IPS-11a (cell line): Measurements from ENCODE around the gene C9.
"Not testable (repeated sequence)": the region's sequence is repeated elsewhere in the genome, so short reads cannot be mapped to it uniquely, and the experiment has no call there.

Experiments
- H3K4me3 ChIP-seq: one replicate; pipeline ENCODE4 v1.5.1; 2013; ENCODE audit warnings: low read depth, low read length, control low read depth

C9 gene

DNA sequence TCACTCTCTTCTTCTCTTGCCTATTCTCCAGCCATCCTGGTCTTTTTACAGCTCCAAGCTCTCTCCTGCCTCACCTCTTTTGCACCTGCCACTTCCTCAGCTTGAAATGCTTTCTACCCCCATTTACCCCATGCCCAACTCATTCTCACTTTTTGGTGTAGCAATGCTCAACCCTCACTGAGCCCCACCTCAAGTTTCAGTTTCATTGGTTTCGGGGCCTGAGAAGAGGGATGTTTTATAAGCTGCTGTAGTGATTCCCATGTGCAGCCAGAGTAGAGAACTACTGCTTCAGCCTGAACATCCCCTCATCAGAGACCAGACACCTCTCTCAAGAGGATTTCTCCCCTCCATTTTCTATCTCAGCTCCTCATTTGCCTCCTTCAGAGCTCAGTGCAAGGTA, 99.8 kb downstream of the C9 start:
- no peak overlapping the region for H3K4me3 ChIP-seq

DNA sequence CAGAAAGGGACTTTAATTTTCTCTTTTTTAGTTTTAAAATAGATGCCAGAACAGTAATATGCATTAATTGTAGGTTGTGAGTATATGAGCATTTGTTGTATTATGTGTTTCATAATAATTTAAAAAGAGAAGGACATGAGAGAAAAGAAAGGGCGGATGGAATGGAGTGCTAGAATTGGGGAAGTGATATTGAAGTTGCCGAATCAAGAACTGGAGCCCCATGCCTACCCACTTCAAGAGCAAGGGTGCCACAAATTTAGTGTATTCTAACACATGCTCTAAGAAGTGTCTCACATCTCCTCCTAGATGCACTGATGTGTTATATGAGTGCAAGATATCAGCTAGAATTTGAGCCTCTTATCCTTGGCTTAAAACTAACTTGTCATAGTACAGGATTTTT, 101.3 kb downstream of the C9 start:
- H3K4me3 ChIP-seq, result no peak overlapping the region

DNA sequence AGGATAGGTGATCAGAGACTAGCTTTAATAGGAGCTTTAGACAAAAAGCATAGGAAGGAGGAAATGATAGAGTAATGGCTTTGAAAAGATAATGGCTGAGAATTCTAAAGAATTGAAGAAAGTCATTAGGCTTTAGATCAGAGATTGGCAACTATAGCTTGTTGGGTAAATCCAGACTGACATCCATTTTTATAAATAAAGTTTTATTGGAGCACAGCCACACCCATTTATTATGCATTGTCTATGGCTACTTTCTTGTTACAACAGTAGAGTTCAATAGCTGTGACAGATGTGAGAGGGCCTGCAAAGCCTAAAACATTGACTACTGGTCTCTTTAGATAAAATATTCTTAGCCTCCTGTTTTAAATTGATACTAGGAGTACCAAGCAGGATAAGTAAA, 104.2 kb downstream of the C9 start:
- H3K4me3 ChIP-seq, result no peak overlapping the region

DNA sequence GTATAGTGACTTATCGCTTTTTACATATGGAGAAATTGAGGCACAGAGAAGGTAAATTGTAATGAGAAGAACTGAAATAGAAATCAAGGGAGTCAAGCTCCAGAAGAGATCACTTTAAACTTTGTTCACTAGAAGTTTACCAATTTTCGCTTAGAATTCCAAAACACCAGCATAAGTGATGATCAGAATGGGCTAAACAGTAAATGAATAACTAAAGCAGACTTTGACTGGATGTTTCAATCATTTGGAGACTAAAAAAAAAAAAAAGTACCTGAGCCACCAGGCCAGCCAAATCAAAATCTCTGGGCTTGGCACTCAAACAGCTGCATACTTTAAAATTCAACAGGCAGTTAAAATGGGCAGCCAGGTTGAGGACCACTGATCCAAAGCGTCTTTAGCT, 106.7 kb downstream of the C9 start:
- H3K4me3 ChIP-seq, result no peak overlapping the region

DNA sequence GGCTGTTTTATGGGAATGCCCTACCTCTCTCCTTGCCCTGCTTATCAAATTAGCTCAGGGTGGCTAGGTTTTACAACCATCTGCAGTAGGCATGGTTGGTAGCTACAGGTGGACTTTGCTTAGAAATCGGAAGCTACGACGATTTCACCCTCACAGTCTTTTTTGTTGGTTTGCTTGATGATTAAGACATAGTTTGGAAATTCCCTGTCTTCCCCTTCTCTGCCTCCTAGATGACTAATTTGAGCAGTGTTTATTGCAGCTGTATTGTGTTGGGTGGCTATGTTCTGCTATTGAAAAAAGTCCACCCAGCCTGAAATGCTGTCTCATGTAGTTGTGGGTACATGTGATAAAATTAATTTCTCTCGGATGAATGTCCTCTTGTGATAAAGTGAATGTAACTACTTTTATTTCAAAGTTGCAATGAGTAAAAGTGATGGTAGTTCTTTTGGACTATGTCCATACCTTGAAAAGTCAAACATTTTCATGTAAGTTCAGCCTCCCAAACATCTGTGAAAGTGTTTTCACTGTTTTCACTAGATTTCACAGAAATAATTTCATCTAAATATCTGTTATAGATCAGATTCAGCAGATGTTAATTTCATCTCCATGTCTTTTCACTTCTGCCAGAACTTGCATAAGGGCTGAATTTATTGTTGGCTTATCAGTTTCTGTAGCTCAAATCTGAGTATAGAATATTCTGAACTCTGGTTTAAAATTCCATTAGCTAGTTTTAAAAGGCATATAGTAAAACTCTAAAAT, 107.6 kb downstream of the C9 start:
- no peak overlapping the region for H3K4me3 ChIP-seq

DNA sequence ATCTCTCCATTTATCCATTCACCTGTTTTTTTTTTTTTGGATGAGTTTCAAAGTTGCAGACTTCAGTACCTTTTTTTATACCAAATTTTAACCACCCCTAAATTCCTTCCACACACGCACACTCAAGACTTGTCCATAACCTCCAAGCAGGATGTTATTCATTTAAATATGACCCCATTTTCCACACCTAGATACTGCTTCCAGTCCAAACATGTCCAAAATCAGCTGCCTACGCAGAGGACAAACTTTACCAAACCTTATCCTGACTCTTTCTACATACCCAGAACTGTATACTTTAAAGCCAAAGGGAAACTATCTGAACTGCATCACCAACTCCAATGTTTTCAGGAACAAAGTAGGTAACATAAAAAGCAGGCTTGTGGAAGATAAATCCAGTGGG, 108.9 kb downstream of the C9 start:
- H3K4me3 ChIP-seq, result no peak overlapping the region

DNA sequence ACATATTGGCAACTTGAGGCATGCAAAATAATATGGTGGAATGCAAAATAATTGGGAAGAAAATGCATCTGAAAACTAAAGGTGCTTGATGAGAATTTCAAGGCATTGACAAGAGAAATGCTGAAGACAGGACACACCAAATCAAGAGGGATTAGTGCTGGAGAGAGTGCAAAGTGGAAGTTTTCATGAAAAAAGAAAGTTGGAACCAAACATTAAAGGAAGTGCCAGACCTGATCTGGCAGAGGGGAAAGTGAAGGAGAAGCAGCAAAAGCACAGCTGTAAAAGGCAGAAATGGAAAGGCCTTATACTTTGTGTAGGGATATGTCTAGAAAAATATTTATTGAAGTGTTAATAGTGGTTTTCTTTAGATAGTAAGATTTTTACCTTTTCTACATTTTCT, 109.6 kb downstream of the C9 start:
- H3K4me3 ChIP-seq, result no peak overlapping the region

DNA sequence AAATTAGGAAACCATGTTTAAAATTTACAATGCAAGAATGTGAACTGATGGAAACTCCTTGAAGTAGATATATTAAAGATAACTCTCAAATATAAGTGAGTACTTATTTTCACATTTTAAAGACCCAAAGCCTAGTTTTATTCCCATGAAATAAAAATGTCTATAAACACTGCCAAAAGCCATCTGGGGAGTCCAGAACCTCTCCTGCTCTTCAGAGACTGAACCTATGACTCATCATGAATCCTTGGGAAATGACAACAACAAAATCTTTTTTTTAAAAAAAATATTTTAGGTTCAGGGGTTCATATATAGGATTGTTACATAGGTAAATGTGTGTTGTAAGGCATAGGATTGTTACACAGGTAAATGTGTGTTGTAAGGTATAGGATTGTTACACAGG, 111.1 kb downstream of the C9 start:
- no peak overlapping the region for H3K4me3 ChIP-seq

DNA sequence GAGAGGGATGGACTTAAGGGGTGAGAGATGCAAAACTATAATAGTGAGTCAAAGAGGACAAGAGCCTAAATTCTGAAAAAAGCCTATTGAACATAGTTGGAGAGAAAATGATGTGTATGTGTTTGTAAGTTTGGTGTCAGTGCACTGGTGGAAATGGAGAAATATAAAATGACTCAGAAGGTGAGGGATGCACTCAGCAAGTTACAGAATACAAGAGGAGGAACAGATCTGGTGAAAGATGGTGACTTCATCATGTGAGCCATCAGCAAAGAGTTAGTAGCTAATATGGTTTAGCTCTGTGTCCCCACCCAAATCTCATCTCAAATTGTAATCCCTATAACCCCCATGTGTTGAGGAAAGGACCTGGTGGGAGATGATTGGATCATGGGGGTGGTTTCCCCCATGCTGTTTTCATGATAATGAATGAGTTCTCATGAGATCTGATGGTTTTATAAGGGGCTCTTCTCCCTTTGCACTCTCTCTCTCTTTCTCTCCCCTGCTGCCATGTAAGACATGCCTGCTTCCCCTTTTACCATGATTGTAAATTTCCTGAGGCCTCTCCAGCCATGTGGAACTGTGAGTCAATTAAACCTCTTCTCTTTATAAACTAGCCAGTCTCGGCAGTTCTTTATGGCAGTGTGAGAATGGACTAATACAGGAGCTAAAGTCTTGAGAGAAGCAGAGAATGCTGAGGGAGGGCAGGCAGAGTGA, 114.6 kb downstream of the C9 start:
- no peak overlapping the region for H3K4me3 ChIP-seq

DNA sequence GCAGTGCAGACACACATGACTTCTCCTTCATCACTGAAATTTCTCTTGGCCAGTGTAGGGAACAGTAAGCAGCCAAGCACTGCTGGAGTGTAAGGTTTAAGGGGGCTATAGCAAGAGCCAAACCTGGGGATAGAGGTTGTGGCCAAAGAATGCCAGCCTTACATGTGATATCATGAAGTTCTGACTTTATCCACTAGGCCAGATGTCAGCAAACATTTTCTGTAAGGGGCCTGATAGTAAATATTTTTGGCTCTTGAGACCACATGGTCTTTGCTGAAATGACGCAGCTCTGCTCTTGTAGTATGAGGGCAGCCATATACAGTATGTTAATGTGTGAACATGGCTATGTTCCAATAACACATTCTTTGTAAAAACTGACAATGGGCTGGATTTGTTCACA, 115.2 kb downstream of the C9 start:
- H3K4me3 ChIP-seq, result no peak overlapping the region

DNA sequence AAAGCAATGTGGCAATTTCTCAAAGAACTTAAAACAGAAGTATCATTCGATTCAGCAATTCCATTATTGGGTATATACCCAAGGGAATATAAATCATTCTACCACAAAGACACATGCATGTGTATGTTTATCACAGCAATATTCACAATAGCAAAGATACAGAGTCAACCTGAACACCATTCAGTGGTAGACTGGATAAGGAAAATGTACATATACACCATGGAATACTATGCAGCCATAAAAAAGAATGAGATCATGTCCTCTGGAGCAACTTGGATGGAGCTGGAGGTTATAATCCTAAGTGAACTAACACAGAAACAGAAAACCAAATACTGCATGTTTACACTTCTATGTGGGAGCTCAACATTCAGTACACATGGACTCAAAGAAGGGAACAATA, 123.5 kb downstream of the C9 start:
- no peak overlapping the region for H3K4me3 ChIP-seq

DNA sequence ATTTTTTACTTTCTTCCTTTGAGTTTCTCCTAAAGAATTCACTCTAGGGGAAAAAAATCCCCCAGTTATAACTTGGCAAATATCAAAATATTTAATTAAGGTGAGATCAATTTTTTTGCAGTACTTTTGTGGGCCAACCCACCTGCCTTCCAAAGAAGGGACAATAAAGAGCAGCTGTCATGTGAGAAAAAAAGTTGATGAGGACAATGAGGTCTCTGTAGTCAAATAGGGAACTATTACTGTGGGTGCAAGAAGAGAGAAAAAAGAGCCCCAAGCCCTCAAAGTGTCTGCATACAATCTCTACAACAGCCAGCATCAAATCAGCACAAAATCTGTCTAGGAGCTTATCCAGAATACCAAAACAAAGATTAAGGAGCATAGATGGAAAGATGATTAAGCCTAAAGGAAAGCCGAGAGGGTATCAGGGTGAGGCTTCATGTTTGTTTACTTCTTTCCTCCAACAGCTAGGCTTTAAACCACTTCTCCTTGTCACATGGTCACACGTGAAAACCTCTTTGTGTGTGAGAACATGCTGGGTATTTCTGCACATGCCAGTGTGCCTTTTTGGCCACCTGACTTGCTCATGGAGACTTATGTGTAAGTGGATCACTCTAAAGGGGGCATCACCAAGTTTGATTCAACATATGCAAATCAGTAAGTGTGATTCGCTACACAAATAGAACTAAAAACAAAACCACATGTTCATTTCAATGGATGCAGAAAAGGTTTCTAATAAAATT, 125.8 kb downstream of the C9 start:
- no peak overlapping the region for H3K4me3 ChIP-seq

DNA sequence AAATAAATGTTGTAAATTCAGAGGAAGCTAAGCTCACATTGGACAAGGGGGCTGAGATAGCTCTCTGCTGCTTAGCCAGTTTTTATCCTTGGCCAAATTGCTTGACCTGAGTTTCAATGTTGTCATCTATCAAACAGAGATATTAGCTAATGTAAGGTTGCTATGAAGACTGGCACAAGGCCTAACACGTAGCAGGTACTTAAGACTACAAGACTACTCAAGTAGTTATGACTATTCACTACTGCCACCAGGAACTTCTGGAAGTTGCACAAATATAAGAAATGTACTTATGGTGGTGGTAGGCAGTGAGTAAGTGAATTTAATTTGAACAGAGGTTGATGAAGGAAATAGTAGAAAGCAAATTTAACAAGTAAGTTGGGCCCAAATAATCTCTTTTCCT, 127.6 kb downstream of the C9 start:
- no peak overlapping the region for H3K4me3 ChIP-seq

DNA sequence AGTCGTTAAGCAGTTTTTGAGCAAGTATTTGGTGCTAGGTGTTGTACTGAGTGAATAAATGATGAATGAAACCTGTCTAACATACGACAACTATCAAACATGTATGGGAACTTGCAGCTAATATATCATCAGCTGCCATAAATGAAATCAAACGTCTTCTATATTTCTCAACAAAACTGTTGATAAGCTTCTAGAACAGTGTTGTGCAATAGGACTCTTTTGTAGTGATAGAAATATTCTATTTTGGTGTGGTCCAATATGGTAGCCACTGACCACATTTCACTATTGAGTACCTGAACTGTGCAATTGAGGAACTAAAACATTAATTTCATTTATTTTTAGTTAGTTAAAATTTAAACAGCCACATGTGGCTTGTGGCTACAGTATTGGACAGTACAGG, 128.6 kb downstream of the C9 start:
- H3K4me3 ChIP-seq, result no peak overlapping the region

DNA sequence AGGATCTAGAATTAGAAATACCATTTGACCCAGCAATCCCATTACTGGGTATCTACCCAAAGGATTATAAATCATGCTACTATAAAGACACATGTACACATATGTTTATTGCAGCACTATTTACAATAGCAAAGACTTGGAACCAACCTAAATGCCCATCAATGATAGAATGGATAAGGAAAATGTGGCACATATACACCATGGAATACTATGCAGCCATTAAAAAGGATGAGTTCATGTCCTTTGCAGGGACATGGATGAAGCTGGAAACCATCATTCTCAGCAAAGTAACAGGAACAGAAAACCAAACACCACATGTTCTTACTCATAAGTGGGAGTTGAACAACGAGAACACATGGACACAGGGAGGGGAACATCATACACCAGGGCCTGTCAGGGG, 129.8 kb downstream of the C9 start:
- H3K4me3 ChIP-seq, result not testable (repeated sequence)
